Fibroblast of gingiva (primary cell): ENCODE measurements around the gene SLC17A9.
A peak's percentile ranks its signal among the peaks of the same experiment; 100 is the strongest.

Experiments
- DNase-seq: peaks from one replicate; pipeline ENCODE4 v3.0.0-alpha.2; 2011; ENCODE audit warnings: low read depth

SLC17A9 gene

GRCh38 chr20:63005365-63005861 is 52.9 kb downstream of the SLC17A9 start:
- no peak for DNase-seq

DNA sequence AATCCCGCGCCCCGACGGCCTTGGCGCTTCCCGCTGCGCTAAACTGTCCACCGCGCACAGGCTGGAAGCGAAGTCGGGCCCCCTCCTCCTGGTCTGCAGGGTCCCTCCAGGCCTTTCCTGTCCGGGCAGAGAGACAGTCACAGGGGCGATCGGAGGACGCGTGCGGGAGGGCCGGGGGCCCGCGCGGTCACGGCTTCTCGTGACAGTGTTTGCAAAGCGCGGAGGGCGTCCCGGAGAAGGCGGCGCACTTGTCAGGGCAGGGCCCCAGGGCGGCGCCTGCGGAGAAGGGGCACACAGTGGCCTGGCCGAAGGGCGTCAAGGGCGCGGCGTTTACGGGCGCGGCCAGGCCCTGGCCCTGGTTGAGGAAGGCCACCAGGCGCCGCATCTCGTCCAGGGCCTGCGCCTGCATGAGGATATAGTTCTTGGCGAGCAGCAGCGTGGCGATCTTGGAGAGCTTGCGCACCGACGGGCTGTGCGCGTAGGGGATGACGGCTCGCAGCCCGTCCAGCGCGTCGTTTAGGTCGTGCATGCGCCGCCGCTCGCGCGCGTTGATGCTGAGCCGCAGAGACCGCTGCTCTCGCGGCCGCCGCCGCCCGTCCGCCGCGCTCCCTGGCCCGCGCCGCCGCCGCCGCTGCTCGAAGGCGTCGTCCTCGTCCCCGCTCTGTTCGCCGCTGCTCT is 53.5 kb downstream of the SLC17A9 start:
- peak; percentile 4 for DNase-seq

- DNase-seq, result no peak
Observed at GRCh38 chr20:63006540-63007359, 54.2 kb downstream of the SLC17A9 start, which contains the start of gene BHLHE23. TSS of gene BHLHE23 (minus strand) at chr20:63006964. CDS start at chr20:63006774, 190 bp downstream.

- DNase-seq, result no peak
Observed at GRCh38 chr20:63007360-63007645, 54.8 kb downstream of the SLC17A9 start.

DNA sequence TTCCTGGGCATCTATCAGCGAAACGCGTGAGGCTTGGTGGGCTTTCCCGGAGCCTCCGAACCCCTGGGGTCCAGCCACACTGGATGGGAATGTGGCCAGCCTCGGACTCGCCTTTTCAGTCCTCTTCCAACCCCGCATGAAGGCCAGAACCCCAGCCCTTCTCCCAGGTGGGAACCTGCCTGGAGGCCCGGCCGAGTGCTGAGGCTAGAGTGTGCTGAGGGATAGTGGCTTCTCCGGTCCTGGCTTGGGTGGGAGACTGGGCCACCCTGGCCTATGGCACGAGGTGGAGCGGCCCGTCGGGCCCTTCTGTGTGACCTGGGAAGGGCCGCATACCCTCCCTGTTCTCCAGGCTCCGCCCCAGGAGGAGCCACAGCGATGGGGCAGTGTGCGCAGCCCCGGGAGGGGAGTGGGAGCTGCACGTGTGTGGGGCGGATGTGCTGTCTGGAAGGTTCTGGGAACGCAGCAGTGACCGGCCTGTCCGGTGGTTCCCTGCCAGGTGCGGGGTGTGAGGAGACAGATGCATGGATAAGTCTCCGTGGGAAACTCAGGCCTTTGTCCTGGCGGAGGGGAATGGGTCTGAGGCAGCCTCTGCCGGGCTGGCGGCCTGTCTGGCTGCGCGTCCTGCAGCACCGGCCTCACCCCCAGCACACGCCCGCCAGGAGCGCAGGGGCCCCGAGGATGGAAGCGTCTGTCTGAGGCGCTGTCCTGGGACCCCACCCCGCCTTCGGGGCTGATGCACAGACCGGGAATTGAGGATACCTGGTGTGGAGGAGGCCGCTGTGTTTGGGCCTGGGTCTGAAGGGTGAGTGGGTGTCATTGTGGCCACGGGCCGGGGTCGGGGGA is 55.4 kb downstream of the SLC17A9 start:
- DNase-seq, result no peak

- DNase-seq, result no peak
Observed at GRCh38 chr20:63008541-63009044, 56.1 kb downstream of the SLC17A9 start.

DNA sequence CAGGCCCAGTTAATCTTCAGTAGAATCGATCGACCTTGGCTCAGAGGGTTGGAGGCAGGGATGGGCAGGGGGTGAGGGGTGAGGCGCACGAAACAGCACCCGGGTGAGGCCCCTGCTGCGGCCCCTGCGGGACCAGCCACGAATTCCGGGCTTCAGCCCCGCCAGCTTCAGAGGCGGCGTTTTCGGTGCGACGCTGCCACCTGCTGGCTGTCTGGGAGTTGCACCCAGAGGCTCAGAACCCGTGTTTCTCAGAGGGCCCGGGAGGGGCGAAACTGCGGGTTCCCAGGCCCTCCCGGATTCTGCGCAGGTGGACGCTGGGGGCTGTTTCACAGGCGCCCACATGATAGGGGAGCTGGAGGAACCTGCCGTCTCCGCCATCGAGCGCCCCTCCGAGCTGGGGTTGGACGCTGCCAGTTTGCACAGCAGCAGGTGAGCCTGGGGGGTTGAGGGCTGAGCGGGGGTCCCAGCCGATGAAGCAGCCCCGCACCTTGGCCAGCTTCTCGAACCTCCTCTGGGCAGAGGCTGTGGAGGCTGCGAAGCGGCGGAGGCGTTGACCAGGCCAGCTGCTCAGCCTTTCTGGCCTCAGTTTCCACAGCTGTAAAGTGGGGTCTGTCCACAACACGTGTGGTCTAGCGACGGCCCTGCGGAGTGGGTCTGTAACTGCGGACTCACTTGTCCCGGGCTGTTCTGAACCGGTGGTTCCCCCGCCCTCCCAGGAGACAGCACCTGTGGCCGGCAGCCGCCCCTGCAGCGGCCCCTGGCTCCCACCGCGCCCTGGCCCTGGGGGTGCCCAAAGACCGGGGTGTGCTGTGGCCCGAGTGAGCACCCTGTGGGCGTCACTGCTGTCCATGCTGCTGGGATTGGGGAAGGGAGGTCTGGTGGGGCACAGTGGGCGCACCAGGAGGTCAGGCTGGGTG is 56.8 kb downstream of the SLC17A9 start:
- peak; percentile 32 for DNase-seq

- DNase-seq, result no peak
Observed at GRCh38 chr20:63009988-63010769, 57.7 kb downstream of the SLC17A9 start.

DNA sequence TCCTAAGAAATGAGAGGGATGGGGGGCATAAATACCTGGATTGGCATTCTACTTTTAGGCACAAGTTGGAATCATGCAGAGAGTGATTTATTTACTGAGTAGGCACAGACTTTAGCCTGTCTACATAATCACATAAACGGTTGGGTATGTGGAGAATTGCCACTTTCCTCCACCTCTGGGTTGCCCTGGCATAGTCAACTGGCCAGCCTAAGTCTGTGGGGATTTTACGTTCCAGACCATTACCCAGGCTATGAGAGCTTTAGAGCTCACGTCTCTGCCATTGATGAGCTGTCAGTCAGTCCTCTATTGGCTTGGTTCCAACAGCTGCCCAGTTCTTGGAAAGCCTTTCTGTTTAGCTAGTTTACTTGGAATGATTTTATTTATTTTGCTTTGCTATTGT is 59.3 kb downstream of the SLC17A9 start:
- DNase-seq, result peak; percentile 26

DNA sequence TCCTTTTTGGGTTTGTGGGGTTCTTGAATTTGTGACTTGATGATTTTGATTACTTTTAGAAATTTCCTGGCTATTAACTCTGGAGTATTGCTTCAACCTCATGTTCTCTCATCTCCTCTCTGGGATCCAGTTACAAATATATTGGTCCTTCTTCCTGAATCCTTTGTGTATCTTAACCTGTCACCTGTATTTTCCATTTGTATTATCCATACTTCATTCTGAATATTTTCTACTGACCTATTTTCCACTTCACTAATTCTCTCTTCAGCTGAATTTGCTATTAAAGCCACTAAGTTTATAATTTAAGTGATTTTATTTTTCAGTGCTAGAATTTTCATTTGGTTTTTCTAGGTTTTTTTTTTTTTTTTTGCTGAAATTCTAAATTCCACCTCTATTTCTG is 60.7 kb downstream of the SLC17A9 start:
- DNase-seq, result no peak

DNA sequence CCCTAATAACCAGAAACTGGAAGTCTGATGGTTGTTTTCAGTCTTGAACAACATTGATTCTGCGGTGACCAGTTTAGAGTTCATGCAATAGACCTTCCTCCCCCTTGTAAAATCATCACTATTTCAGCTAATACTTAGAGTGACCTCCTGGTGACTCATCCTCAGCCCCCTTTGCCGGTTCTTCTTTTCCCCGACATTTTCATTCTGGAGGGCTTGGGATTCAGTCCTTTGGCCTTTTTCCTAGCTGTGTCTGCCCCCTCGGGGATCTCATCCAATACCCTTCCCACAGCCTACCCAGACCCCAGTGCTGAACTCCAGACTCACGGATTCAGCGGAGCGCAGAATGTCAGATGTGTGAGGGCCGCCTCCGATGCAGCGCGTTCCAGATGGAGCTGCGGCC is 61.8 kb downstream of the SLC17A9 start:
- no peak for DNase-seq

- DNase-seq, result no peak
Observed at GRCh38 chr20:63014710-63015109, 62.2 kb downstream of the SLC17A9 start.

DNA sequence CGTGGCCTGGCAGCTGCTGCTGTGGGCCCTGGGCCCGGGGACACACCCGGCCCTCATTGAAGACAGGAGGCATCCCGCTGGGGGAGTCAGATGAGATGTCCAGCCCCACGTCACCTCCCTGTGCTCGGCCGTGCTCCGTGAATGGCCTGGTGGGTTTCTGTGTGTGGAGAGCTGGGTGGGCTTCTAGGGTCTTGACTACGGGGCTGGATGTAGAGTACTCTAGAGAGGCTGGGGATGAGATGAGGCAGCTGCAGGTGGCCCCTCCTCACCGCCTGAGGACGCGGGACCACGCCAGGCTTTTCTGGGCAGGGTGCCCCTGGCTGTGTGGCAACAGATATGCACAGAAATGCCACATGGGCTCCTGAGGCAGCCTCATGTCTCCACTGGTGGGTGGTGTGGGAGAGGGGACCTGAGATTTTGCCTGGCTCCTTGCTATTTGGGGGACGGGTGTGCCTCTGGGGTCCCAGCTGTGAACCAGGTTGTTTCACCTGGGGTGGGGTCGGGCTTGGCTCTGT is 62.7 kb downstream of the SLC17A9 start:
- no peak for DNase-seq

DNA sequence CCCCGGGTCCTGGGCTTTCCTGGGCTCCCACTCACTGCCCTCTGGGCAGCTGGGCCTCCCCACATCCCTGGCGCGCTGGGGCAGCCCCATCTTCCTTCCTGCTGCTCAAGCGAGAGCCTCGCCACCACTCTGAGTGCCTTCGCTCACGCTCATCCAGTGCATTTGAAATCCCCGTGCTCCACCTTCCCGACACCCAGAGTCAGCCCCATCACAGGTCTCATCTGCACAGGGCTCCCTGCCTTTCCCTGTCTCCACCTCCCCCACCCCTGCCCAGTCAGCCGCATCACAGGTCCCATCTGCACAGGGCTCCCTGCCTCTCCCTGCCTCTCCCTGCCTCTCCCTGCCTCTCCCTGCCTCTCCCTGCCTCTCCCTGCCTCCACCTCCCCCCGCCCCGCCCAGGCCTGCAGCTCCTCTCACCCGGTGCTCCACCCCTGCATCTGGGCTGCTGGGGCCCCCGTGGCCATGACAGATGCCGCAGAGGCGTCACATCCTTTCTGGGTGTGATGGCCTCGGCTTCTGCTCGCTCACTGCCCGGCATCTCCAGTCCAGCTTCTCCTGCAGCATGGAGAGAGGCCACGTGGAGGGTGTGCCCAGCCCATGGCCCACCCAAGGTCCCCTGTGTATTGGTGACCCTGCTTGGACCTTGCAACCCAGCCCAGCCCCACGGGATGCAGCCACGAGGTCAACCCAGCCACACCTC is 63.3 kb downstream of the SLC17A9 start:
- DNase-seq, result no peak

DNA sequence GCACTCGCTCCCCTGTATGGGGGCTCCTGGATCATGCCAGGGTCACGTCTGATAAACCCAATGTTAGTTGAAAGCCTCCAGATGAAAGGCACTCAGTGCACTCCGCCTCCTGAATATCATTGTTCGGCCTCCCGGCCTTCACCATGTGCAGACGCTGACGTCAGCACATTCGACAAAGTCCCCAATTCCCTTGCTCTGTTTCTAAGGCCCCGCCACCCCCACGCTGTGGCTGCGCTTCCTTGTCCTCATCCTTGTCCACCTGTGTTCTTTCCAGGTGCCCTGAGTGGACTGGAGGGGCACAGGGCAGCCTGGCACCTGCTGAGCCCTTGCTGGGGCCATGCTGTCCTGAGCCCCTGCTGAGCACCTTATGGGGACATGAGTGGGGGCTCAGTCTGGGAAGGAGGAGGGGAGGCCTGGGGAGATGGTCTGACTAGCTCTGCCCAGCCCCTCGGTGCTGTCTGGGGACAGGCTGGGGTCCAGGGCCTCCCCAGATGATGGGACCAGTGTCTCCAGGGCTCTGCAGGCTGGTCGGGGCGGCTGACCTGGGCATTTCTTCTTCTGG is 64.1 kb downstream of the SLC17A9 start:
- no peak for DNase-seq

GRCh38 chr20:63017076-63017825 is 64.7 kb downstream of the SLC17A9 start:
- no peak for DNase-seq

GRCh38 chr20:63017826-63018411 is 65.4 kb downstream of the SLC17A9 start:
- DNase-seq, result no peak
